AG09309 (cell line): Measurements from ENCODE around the gene GAGE2A.
"Not testable (repeated sequence)": the region's sequence is repeated elsewhere in the genome, so short reads cannot be mapped to it uniquely, and the experiment has no call there.

Experiments used
- DNase-seq: peaks from one replicate; pipeline ENCODE4 v3.0.0-alpha.2; 2010; ENCODE audit warnings: low read depth
- H3K4me3 ChIP-seq: 2 replicates; pipeline ENCODE4 v1.5.1; 2011; ENCODE audit warnings: mild to moderate bottlenecking, low read depth, low read length, moderate library complexity; ENCODE audit not compliant: control insufficient read depth
- CTCF ChIP-seq: IDR thresholded peaks from 2 replicates; pipeline ENCODE4 v1.5.1; 2011; ENCODE audit warnings: mild to moderate bottlenecking, low read depth, low read length, inconsistent platforms; ENCODE audit not compliant: insufficient read depth, control insufficient read depth; ENCODE audit errors: missing control alignments

GAGE2A gene, protein sequence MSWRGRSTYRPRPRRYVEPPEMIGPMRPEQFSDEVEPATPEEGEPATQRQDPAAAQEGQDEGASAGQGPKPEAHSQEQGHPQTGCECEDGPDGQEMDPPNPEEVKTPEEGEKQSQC

DNA sequence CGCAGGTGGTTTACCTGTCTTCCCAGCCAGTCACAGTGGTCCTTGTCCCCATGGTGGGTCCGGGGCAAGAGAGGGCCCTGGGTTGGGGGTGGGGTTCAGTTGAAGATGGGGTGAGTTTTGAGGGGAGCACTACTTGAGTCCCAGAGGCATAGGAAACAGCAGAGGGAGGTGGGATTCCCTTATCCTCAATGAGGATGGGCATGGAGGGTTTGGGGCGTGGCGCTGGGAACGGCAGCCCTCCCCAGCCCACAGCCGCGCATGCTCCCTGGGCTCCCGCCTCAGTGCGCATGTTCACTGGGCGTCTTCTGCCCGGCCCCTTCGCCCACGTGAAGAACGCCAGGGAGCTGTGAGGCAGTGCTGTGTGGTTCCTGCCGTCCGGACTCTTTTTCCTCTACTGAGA is at the start of gene GAGE2A:
TSS of gene GAGE2A (plus strand) at position 301 of the 400 bp plus-strand sequence. CDS start 1,155 bp downstream, outside the sequence.
- not testable (repeated sequence) for DNase-seq, H3K4me3 ChIP-seq

DNA sequence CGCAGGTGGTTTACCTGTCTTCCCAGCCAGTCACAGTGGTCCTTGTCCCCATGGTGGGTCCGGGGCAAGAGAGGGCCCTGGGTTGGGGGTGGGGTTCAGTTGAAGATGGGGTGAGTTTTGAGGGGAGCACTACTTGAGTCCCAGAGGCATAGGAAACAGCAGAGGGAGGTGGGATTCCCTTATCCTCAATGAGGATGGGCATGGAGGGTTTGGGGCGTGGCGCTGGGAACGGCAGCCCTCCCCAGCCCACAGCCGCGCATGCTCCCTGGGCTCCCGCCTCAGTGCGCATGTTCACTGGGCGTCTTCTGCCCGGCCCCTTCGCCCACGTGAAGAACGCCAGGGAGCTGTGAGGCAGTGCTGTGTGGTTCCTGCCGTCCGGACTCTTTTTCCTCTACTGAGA is 47.9 kb upstream of the GAGE2A start, which contains the start of gene GAGE12D:
TSS of gene GAGE12D (plus strand) at position 301 of the 400 bp plus-strand sequence. CDS start 1,155 bp downstream, outside the sequence.
- DNase-seq, H3K4me3 ChIP-seq: not testable (repeated sequence)

- not testable (repeated sequence) for H3K4me3 ChIP-seq
Measured at GRCh38 chrX:49550989-49551388, 38.3 kb upstream of the GAGE2A start, which contains the start of gene GAGE12E. GAGE12E (plus strand) TSS chrX:49551289; CDS start chrX:49552444, 1,155 bp downstream.

DNA sequence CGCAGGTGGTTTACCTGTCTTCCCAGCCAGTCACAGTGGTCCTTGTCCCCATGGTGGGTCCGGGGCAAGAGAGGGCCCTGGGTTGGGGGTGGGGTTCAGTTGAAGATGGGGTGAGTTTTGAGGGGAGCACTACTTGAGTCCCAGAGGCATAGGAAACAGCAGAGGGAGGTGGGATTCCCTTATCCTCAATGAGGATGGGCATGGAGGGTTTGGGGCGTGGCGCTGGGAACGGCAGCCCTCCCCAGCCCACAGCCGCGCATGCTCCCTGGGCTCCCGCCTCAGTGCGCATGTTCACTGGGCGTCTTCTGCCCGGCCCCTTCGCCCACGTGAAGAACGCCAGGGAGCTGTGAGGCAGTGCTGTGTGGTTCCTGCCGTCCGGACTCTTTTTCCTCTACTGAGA is 28.8 kb upstream of the GAGE2A start, which contains the start of gene GAGE12F:
TSS of gene GAGE12F (plus strand) at position 301 of the 400 bp plus-strand sequence. CDS start 1,155 bp downstream, outside the sequence.
- DNase-seq, result not testable (repeated sequence)

More at GRCh38 chrX:49550989-49551388, 38.3 kb upstream of the GAGE2A start, which contains the start of gene GAGE12E:
- not testable (repeated sequence) for DNase-seq

GRCh38 chrX:49568728-49569127 is 20.6 kb upstream of the GAGE2A start:
- DNase-seq, result not testable (repeated sequence)

More for the DNA sequence above, 28.8 kb upstream of the GAGE2A start, which contains the start of gene GAGE12F:
- H3K4me3 ChIP-seq, result not testable (repeated sequence)

GRCh38 chrX:49569152-49569551 is 20.1 kb upstream of the GAGE2A start:
- not testable (repeated sequence) for DNase-seq, H3K4me3 ChIP-seq

More at GRCh38 chrX:49568728-49569127, 20.6 kb upstream of the GAGE2A start:
- not testable (repeated sequence) for H3K4me3 ChIP-seq

GRCh38 chrX:49570100-49570499 is 19.2 kb upstream of the GAGE2A start, which contains the start of gene GAGE12G:
GAGE12G (plus strand) TSS chrX:49570400; CDS start chrX:49571555, 1,155 bp downstream.
- DNase-seq, H3K4me3 ChIP-seq: not testable (repeated sequence)

DNA sequence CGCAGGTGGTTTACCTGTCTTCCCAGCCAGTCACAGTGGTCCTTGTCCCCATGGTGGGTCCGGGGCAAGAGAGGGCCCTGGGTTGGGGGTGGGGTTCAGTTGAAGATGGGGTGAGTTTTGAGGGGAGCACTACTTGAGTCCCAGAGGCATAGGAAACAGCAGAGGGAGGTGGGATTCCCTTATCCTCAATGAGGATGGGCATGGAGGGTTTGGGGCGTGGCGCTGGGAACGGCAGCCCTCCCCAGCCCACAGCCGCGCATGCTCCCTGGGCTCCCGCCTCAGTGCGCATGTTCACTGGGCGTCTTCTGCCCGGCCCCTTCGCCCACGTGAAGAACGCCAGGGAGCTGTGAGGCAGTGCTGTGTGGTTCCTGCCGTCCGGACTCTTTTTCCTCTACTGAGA is 9.6 kb upstream of the GAGE2A start, which contains the start of gene GAGE12H:
TSS of gene GAGE12H (plus strand) at position 301 of the 400 bp plus-strand sequence. CDS start 1,155 bp downstream, outside the sequence.
- H3K4me3 ChIP-seq, DNase-seq: not testable (repeated sequence)

GRCh38 chrX:49589769-49590478 is 628 bp downstream of the GAGE2A start:
- not testable (repeated sequence) for DNase-seq, H3K4me3 ChIP-seq

DNA sequence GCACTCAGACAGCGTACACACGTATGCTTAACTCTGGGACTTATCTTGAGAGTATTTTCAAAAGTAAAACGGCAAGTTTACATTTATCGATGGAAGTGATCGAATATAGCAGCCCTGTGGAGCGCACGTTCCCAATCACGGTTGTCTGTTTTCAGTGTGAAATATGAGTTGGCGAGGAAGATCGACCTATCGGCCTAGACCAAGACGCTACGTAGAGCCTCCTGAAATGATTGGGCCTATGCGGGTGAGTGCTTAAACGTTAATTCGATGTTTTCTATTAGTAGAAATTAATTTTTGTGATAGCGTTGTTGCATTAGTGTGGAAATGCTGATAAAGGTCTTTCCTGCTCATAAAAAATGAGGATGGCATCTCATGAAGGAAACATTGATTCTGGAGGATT is 1.2 kb downstream of the GAGE2A start:
- not testable (repeated sequence) for H3K4me3 ChIP-seq, DNase-seq

GRCh38 chrX:49598720-49599119 is 9.4 kb downstream of the GAGE2A start, which contains the start of gene GAGE1:
GAGE1 (plus strand) TSS chrX:49599020; CDS start chrX:49600175, 1,155 bp downstream.
- not testable (repeated sequence) for DNase-seq, H3K4me3 ChIP-seq

- DNase-seq, result no peak
- no peak overlapping the region for H3K4me3 ChIP-seq
- no peak for TF ChIP-seq CTCF
Measured at GRCh38 chrX:49610718-49611310, 21.5 kb downstream of the GAGE2A start.
